Neuron (in vitro differentiated cells): ENCODE results near the gene KCTD11.

Experiments used
- H2AFZ ChIP-seq: one replicate; pipeline ENCODE4 v1.6.1; 2013; ENCODE audit warnings: low read depth, mild to moderate bottlenecking, inconsistent platforms, low read length, moderate library complexity
- H3K27me3 ChIP-seq: one replicate; pipeline ENCODE4 v1.6.1; 2013; ENCODE audit warnings: low read length; ENCODE audit not compliant: insufficient read depth
- H3K36me3 ChIP-seq: one replicate; pipeline ENCODE4 v1.6.1; 2013; ENCODE audit warnings: low read length; ENCODE audit not compliant: insufficient read depth
- H3K4me1 ChIP-seq: one replicate; pipeline ENCODE4 v1.6.1; 2013; ENCODE audit warnings: low read length; ENCODE audit not compliant: insufficient read depth
- H3K4me3 ChIP-seq: 2 replicates; pipeline ENCODE4 v1.5.1; 2013; ENCODE audit warnings: mild to moderate bottlenecking, low read length, moderate library complexity
- H3K9me3 ChIP-seq: one replicate; pipeline ENCODE4 v1.6.1; 2013; ENCODE audit warnings: low read length

Gene KCTD11

GRCh38 chr17:7398612-7399011 is 46.6 kb downstream of the KCTD11 start:
- H3K4me3 ChIP-seq: no peak overlapping the region
- no peaks in the 10 kb centered on the region for H3K27me3 ChIP-seq
- no peaks in the 10 kb centered on the region for H3K36me3 ChIP-seq
- no peak overlapping the region for H2AFZ ChIP-seq
- H3K9me3 ChIP-seq: no peaks in the 10 kb centered on the region
- H3K4me1 ChIP-seq: peaks cover 20% of the 10 kb centered on the region

DNA sequence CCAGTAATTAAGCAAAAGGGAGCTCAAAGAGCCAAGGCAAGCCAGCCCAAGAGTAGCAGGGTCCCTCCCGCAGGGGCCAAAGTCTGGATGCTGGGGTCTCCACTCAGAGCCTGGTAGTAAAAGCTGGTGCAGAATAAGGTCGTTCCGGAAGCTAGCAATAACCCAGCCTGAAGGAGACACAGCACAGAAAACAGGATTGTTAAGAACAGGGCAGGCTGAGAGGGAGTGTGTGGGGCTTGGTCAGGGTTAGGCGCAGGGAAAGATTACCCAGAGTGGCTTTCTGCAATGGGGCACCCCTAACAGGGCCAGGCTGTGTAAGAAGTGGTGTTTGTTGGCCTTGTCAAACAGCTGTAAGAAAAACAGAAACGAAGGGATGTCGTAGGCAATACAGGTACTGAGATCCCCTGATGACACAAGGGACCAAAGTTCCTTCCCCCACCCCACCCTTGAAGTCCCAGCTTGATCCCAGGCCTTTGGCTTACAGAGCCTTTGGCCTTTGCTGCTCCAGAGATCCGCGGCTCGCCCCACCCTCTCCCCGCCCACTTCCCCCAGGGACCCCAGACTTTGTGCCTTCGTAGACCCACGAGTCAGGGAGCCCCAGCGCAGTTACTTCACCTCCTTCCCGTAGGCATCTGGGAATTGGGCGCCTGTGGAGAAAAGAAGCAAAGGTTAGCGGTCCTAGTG is 51.2 kb downstream of the KCTD11 start:
- Histone ChIP-seq H3K4me1 (peaks cover 27% of the 10 kb centered on the region), H3K36me3 (peaks cover under 1% of the 10 kb centered on the region), H3K4me3 (peak overlapping the region; percentile 66), H3K9me3 (no peaks in the 10 kb centered on the region), H2AFZ (no peak overlapping the region), H3K27me3 (no peaks in the 10 kb centered on the region)

DNA sequence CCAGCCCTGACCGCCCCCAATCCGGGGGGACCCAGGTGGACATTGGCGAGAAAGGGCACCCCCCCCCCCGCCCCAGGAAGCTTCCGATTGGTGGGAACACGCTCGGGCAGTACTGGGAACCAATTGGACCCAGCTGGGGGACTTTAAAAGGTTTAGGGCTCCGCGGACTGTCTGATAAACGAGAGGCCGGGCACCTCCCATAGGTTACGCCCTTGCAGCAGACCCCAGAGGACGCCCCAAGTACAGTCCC is 51.7 kb downstream of the KCTD11 start:
- H2AFZ ChIP-seq: no peak overlapping the region
- no peaks in the 10 kb centered on the region for H3K27me3 ChIP-seq
- no peaks in the 10 kb centered on the region for H3K9me3 ChIP-seq
- peaks cover 27% of the 10 kb centered on the region for H3K4me1 ChIP-seq
- peaks cover 5% of the 10 kb centered on the region for H3K36me3 ChIP-seq
- H3K4me3 ChIP-seq: peak overlapping the region; percentile 66

DNA sequence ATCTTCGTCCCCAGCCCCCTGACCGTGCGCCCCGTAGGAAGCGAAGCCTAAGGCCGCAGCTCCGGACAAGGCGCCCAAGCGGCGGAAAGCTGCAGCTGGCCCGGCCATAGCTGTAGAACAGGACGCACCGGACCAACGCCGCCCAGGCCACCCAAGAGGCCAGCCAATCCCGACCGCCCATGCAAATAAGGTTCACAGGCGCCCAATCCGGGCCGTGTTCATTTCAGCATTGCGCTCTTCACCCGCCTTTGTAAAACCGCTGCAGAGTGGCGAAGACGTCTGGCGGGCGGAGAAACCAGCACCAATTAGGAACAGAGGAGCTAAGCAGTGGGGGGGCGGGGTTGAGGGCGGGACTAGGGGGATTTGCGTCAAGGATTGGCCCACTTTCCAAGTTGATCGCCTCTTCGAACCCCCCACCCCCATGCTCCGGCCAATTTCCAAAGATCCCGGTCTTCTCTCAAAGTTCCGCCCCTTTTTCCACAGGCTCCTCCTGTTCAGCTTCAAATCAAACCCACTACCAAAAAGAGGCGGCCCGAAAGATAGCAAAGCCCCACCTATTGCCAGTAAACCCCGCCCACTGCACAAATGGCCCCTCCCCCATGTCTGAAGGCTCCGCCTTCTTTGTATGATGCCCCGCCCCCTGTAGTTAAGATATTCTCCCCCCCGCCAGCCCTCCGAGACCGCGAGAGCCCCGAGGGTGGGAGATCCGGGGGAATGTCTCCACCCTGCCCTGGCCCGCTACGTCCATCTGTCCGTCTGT is 52.2 kb downstream of the KCTD11 start, which contains the start of gene TMEM256:
TSS of gene TMEM256 (minus strand) at position 121 of the 760 bp plus-strand sequence. CDS start at position 108, 13 bp downstream.
- Histone ChIP-seq H2AFZ (no peak within 1 kb of the TSS), H3K4me3 (peak within 1 kb of the TSS; percentile 66), H3K9me3 (no peaks in the 10 kb centered on the region), H3K27me3 (no peaks in the 10 kb centered on the region), H3K36me3 (peaks cover 10% of the 10 kb centered on the region), H3K4me1 (peaks cover 27% of the 10 kb centered on the region)
